Pancreas (tissue), 10 donors: ENCODE measurements around the gene PPP3CA. TPM values are rescaled to one million over a fixed set of nuclear protein-coding genes. Genes with fewer than 3 reads are reported as not detected.

Source experiments
- ATAC-seq, 4 donors: fragments of 200-7000 bp; cut with Tn5 transposase; one replicate each; pipeline versions ENCODE4 v1.8.0 to v1.9.1; 2020; ENCODE audit warnings: mild to moderate bottlenecking in 4 of 4, moderate library complexity in 4 of 4
- DNase-seq, 6 donors: peaks; one replicate each; pipeline ENCODE4 v3.0.0-alpha.2; 2020
- FAIRE-seq: peaks from 2 replicates; lab custom pipeline; 2012; peaks lifted over from hg19 to GRCh38; lab: Jason Lieb, UNC
- H3K27ac ChIP-seq, 4 donors: fragments of 200-600 bp; sonication (generic); 1 replicate in 3 of 4; 2 replicates in 1 of 4; pipeline versions ENCODE4 v1.5.0 to v1.8.0; 2020
- H3K27me3 ChIP-seq, 4 donors: fragments of 200-600 bp; one replicate each; pipeline ENCODE4 v1.8.0; 2021
- H3K36me3 ChIP-seq, 3 donors: fragments of 200-600 bp; sonication (generic) in 1 of 3; one replicate each; pipeline versions ENCODE4 v1.5.0 to v1.8.0; 2020 to 2021
- H3K4me1 ChIP-seq, 3 donors: fragments of 200-600 bp; one replicate each; pipeline ENCODE4 v1.8.0; 2021
- H3K4me3 ChIP-seq, 4 donors: fragments of 200-600 bp; sonication (generic) in 2 of 4; one replicate each; pipeline versions ENCODE4 v1.5.0 to v1.8.0; 2020 to 2021
- H3K9me3 ChIP-seq, 4 donors: fragments of 200-600 bp; one replicate each; pipeline ENCODE4 v1.8.0; 2021
- WGBS, 2 donors: extraction: QIAGEN DNeasy Blood & Tissue Kit; methylation state at CpG; one replicate each; pipeline ENCODE4 v1.1.7; 2013; 5-methylcytosine and 5-hydroxymethylcytosine counted together
- intact Hi-C, 3 donors: fragments of 100-400 bp; cut with DNase I; formaldehyde crosslinking; loops; one replicate each; pipeline versions ENCODE4 v1.11.1 to v1.14.2; 2022
- polyA plus RNA-seq, 2 donors: library from polyadenylated mRNA; stranded (reverse); fragments of 200-250 nt; gene quantifications; one replicate each; pipeline ENCODE4 v1.2.3, GENCODE V29; 2013
- total RNA-seq, 6 donors: library from RNA; stranded (reverse); fragmentation: NEBNext Ultra II Directional in 4 of 6; extraction: Animal tissue kit (Norgen Biotek cat#: 25700) in 4 of 6; gene quantifications; one replicate each; pipeline versions ENCODE4 v1.2.1 to v1.2.4, GENCODE V29; 2021 to 2023
- TF ChIP-seq, protein P1 (sequence below), 4 donors: fragments of 200-600 bp; sonication (generic) in 3 of 4; IDR thresholded peaks; one replicate each; pipeline versions ENCODE4 v1.5.0 to v1.8.0; 2021; ENCODE audit warnings: antibody characterized with exemption in 4 of 4
- donor health status: healthy with polysubstance abuse.
- donor health status: DM: no; HTN: no; CAD: no; lungs with moderate emphysema.
- donor health status: DM: no; HTN: no; CAD: no.
- donor health status: control.
- donor health status: control.
- donor health status: Bipolar disorder and iron deficiency.
- donor health status: DM: yes; HTN: yes; CAD: no.
- donor health status: DM: no; HTN: no; CAD: no.
- donor health status: DM: no; HTN: no; CAD: no.
- donor health status: DM: yes; HTN: yes; CAD: no.

Gene PPP3CA
- total and polyA plus RNA-seq, 8 donors: 4.9 to 22.7 (median 10.3) TPM

DNA sequence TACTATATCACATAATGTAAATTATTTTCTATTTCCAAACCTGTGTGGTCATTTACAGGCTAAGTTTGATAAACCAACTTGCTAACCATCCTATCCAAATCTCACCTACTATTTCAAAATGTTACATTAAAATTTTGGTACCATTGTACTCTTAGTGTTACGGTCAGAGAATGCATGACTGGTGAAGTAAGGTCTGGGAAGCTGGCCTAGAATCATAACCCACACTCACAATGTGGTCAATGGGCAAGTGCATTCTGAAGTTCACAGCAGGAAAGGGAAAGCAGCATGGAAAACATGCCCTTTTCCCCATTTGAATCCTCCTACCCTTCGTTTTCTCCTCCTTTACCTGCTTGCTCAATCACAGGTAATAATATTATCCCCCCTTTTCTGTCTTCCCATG, 54.4 kb downstream of the PPP3CA start:
- Histone ChIP-seq H3K27me3 (no peaks in the 10 kb centered on the region), H3K4me1 (peaks cover 3 to 14% (median 5%) of the 10 kb centered on the region in 3 donors), H3K9me3 (no peaks in the 10 kb centered on the region), H3K27ac (no peak overlapping the region), H3K4me3 (no peak overlapping the region), H3K36me3 (no peaks in the 10 kb centered on the region)
- TF ChIP-seq, protein P1, sequence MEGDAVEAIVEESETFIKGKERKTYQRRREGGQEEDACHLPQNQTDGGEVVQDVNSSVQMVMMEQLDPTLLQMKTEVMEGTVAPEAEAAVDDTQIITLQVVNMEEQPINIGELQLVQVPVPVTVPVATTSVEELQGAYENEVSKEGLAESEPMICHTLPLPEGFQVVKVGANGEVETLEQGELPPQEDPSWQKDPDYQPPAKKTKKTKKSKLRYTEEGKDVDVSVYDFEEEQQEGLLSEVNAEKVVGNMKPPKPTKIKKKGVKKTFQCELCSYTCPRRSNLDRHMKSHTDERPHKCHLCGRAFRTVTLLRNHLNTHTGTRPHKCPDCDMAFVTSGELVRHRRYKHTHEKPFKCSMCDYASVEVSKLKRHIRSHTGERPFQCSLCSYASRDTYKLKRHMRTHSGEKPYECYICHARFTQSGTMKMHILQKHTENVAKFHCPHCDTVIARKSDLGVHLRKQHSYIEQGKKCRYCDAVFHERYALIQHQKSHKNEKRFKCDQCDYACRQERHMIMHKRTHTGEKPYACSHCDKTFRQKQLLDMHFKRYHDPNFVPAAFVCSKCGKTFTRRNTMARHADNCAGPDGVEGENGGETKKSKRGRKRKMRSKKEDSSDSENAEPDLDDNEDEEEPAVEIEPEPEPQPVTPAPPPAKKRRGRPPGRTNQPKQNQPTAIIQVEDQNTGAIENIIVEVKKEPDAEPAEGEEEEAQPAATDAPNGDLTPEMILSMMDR (IDR thresholded peaks at IDR 0.05): no peak
- no peak for FAIRE-seq
- ATAC-seq: no peak
- intact Hi-C loops: no loop called here
- 94 to 95% methylated on average over 2 of the region's 2 CpGs for WGBS, 2 donors
- no peak for DNase-seq

DNA sequence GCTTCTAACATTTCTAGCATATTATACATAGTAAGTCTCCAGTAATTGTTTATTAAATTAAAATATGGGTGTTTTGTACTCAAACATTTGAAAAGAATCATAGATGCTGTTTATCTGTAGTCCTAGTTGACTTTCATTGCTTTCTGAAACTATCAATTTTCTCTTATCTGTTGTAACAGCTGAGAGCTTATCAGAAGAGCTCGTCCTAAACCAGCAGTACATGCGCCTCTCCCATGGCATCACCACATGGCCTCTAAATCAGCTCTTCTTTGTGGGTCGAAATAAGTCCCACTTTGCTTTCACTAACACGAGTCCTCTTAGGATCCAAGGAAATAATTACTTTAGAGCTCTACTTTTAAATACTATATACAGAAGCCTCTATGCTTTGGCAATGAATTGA, 55.1 kb downstream of the PPP3CA start:
- FAIRE-seq (no peak), ATAC-seq (no peak), DNase-seq (no peak)
- Histone ChIP-seq H3K27ac (no peak overlapping the region), H3K4me3 (no peak overlapping the region), H3K9me3 (no peaks in the 10 kb centered on the region), H3K27me3 (no peaks in the 10 kb centered on the region), H3K4me1 (peaks cover 10 to 20% (median 12%) of the 10 kb centered on the region in 3 donors), H3K36me3 (no peaks in the 10 kb centered on the region)
- WGBS, 2 donors: 64 to 71% methylated on average over 4 of the region's 4 CpGs
- intact Hi-C loops: no loop called here
- TF ChIP-seq, protein P1 (IDR thresholded peaks at IDR 0.05): no peak

DNA sequence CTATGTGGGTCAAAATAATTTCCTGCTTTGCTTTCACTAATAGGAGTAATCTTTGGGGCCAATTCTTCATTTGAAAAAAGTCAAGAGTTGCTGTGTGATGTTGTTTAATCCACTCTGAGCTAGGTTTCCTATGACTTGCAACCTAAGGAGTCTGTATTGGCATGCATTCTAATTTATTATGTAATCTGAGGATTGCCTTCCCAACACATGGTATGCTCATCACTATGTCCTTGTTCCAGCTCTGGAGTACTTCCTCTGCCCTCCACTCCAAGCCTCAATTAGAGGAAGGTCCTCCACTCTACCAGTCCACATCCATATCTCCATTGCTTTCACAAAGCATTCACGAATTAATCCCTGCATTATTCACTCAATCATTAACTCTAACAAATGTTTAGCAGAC, 56.1 kb downstream of the PPP3CA start:
- intact Hi-C loops: no loop called here
- TF ChIP-seq, protein P1 (IDR thresholded peaks at IDR 0.05): no peak
- Histone ChIP-seq H3K27ac (no peak overlapping the region), H3K4me1 (peaks cover 12 to 31% (median 22%) of the 10 kb centered on the region in 3 donors), H3K27me3 (no peaks in the 10 kb centered on the region), H3K4me3 (no peak overlapping the region), H3K36me3 (no peaks in the 10 kb centered on the region), H3K9me3 (no peaks in the 10 kb centered on the region)
- 23 to 31% methylated on average over 1 of the region's 1 CpG for WGBS, 2 donors
- DNase-seq (no peak), ATAC-seq (no peak), FAIRE-seq (no peak)

DNA sequence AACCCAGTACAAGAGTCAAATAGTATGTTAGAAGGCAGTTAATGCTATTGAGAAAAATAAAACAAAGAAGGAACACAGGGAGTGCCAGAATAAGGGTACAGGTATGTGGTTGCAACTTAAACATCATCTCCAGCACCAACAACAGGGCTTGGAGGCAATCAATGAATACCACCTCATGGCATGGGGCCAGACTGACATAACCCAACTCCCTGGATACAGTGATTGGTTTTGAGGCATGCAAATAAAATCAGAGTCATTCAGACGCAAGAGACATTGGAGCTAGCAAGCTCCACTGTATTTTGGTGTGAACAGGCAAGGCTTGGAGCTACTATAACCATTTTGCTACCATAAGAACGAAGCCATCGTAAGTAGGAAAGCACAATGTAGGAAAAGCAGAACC, 56.7 kb downstream of the PPP3CA start:
- ATAC-seq (no peak), FAIRE-seq (no peak), DNase-seq (no peak)
- H3K9me3 ChIP-seq: no peaks in the 10 kb centered on the region
- no peak overlapping the region for H3K27ac ChIP-seq
- TF ChIP-seq, protein P1 (IDR thresholded peaks at IDR 0.05): no peak
- WGBS, 2 donors: 89 to 92% methylated on average over 3 of the region's 3 CpGs
- no peaks in the 10 kb centered on the region for H3K27me3 ChIP-seq
- H3K4me3 ChIP-seq: no peak overlapping the region
- no peaks in the 10 kb centered on the region for H3K36me3 ChIP-seq
- peaks cover 18 to 36% (median 22%) of the 10 kb centered on the region in 3 donors for H3K4me1 ChIP-seq
- intact Hi-C loops: no loop called here

DNA sequence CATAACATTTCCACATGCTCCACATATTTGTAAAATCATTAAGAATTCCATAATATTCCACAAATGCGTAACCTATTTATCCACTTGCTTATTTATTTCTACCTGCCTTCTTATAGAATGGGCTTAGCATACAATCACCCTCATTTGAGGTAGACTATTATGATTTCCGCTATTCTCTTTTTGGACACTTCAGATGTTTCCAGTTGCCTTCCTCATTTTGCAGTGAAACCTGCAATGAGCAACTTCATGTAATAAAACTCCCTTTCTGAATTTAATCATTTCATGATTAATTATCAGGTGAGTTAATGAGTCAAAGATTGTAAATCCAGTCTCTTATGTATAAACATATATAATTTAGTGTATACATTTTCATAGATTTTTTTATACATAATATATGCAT, 58.0 kb downstream of the PPP3CA start:
- no peak for FAIRE-seq
- Histone ChIP-seq H3K36me3 (no peaks in the 10 kb centered on the region), H3K9me3 (no peaks in the 10 kb centered on the region), H3K4me3 (no peak overlapping the region), H3K27ac (no peak overlapping the region), H3K27me3 (no peaks in the 10 kb centered on the region), H3K4me1 (peaks cover 28 to 46% (median 30%) of the 10 kb centered on the region in 3 donors)
- TF ChIP-seq, protein P1 (IDR thresholded peaks at IDR 0.05): no peak
- no peak for DNase-seq
- 93 to 95% methylated on average over 2 of the region's 2 CpGs for WGBS, 2 donors
- intact Hi-C loops: no loop called here
- ATAC-seq: no peak
